ENCODE results near the gene EVI5.

DNA sequence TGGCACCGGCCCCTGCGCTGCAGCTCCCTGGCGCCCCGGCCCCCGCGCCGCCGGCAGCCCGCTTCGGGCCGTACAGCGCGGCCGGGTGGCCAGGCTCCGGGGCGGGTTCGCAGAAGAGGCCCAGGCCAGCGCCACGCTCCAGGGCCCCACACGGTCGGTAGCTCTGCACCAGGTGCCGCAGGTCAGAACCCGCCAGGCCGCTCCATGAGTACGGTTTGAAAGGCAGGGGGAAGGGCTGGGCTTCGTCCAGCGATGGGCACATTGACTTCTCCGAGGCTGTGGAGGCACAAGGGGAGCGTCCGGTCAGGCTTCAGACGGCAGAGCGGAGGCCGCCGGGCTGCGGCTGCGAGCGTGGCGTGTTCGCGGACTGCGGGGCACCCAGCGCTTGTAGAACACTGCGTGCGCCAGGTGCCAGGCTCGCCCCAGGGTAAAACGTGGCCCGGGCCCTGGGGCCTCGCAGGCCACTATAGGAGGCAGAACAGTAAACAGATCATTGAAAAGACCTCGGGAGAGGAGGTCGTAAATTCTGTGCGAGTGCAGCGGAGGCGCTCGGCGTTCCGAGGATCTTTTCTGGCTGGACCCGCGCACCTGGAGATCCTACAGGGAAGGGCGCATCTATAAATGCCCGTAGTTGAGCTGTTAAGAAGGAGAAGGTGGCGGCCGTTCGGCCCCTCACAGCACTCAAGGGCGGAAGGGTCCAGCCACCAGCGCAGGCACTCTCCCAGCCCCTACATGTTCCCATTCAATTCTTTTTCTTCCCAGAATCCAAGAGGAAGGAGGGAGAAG lies 303.9 kb downstream of the EVI5 start:
- TF ChIP-seq POLR2A (IDR thresholded peaks at IDR 0.05), result no peak
- TF ChIP-seq, protein P1, sequence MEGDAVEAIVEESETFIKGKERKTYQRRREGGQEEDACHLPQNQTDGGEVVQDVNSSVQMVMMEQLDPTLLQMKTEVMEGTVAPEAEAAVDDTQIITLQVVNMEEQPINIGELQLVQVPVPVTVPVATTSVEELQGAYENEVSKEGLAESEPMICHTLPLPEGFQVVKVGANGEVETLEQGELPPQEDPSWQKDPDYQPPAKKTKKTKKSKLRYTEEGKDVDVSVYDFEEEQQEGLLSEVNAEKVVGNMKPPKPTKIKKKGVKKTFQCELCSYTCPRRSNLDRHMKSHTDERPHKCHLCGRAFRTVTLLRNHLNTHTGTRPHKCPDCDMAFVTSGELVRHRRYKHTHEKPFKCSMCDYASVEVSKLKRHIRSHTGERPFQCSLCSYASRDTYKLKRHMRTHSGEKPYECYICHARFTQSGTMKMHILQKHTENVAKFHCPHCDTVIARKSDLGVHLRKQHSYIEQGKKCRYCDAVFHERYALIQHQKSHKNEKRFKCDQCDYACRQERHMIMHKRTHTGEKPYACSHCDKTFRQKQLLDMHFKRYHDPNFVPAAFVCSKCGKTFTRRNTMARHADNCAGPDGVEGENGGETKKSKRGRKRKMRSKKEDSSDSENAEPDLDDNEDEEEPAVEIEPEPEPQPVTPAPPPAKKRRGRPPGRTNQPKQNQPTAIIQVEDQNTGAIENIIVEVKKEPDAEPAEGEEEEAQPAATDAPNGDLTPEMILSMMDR (IDR thresholded peaks at IDR 0.05), result no peak

Data from Peyer's patch (tissue), 4 donors.